Activated T-helper 1 cell treated with anti-CD3 and anti-CD28 coated beads, Interleukin-12 subunit alpha, Interleukin-12 subunit beta, Interleukin-2, Interleukin-4 antibody, amounts not matched to agents 30 ng/mL and 10 ng/mL and 1 ng/mL, durations not matched to agents 14 hours and 24 hours and 36 hours (primary cell): ENCODE results near the gene SNAI3. TPM values are rescaled to one million over a fixed set of nuclear protein-coding genes. Genes with fewer than 3 reads are reported as not detected.

Experiments
- DNase-seq: peaks from one replicate; pipeline ENCODE4 v3.0.0; 2021; ENCODE audit warnings: low spot score
- H3K27ac Mint-ChIP-seq: one replicate; pipeline ENCODE4 v1.8.0; 2021; ENCODE audit warnings: mild to moderate bottlenecking, mixed read lengths
- H3K27me3 Mint-ChIP-seq: one replicate; pipeline ENCODE4 v1.8.0; 2022; ENCODE audit warnings: mild to moderate bottlenecking, moderate library complexity, mixed read lengths; ENCODE audit not compliant: insufficient read depth
- H3K36me3 Mint-ChIP-seq: one replicate; pipeline ENCODE4 v1.8.0; 2021; ENCODE audit warnings: low read depth, mixed read lengths
- H3K4me1 Mint-ChIP-seq: one replicate; pipeline ENCODE4 v1.8.0; 2021; ENCODE audit warnings: low read depth, mixed read lengths
- H3K4me3 Mint-ChIP-seq: one replicate; pipeline ENCODE4 v1.8.0; 2021; ENCODE audit warnings: mild to moderate bottlenecking, moderate library complexity, mixed read lengths
- H3K9me3 Mint-ChIP-seq: one replicate; pipeline ENCODE4 v1.8.0; 2021; ENCODE audit warnings: mixed read lengths
- intact Hi-C: fragments of 100-400 bp; cut with micrococcal nuclease; formaldehyde crosslinking; loops from one replicate; pipeline ENCODE4 v1.15.1; 2024
- total RNA-seq: library from RNA; stranded (reverse); gene quantifications from 2 replicates; pipeline ENCODE4 v1.2.3, GENCODE V29; 2022

SNAI3 gene
- total RNA-seq, 1 donor from 2014 or later: 2.4 TPM

DNA sequence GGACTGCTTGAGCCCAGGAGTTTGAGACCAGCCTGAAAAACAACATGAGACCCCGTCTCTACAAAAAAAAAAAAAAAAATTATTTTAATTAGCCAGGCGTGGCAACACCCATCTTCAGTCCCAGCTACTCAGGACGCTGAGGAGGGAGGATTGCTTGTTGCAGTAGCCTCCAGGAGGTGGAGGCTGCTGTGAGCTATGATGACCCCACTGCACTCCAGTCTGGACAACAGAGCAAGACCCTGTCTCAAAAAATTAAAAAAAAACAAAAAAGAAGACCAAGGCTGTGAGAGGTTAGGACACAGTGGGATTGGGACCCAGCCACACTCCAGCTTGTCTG, 1.3 kb upstream of the SNAI3 start:
- intact Hi-C loops: no loop called here
- H3K4me1 Mint-ChIP-seq: peaks cover 46% of the 10 kb centered on the region

DNA sequence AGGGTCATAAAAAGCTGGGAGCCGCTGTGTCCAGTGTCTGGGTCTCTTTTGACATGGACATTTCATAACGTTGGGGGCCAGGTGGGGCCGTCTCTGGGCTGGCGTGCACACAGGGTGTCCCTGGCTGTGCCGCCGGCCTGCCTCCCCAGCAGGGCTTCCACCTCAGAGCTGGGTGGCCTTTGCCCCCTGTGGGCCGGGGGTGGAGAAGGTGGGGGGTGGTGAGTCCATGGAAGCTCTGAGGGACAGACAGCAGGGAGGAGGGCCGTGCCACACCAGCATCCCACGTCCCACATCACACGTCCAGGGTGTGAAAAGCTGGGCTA, 908 bp upstream of the SNAI3 start:
- Mint-ChIP-seq H3K4me3 (no peak overlapping the region), H3K4me1 (peaks cover 46% of the 10 kb centered on the region), H3K27ac (no peak overlapping the region), H3K36me3 (peaks cover 1% of the 10 kb centered on the region), H3K27me3 (peaks cover 3% of the 10 kb centered on the region), H3K9me3 (no peaks in the 10 kb centered on the region)
- intact Hi-C loops: no loop called here
- DNase-seq: no peak

More for the DNA sequence above, 1.3 kb upstream of the SNAI3 start:
- Mint-ChIP-seq H3K9me3 (no peaks in the 10 kb centered on the region), H3K27ac (no peak overlapping the region), H3K27me3 (peaks cover 3% of the 10 kb centered on the region), H3K4me3 (no peak overlapping the region), H3K36me3 (peaks cover 1% of the 10 kb centered on the region)
- DNase-seq: no peak

- no peaks in the 10 kb centered on the region for H3K9me3 Mint-ChIP-seq
- H3K27ac Mint-ChIP-seq: no peak overlapping the region
- intact Hi-C loops: loop anchor here (1.0 kb wide), 3 partner anchors 15 to 35 kb away; partner anchors contain the start of genes CYBA and MVD
- no peak for DNase-seq
- H3K4me1 Mint-ChIP-seq: peaks cover 46% of the 10 kb centered on the region
- peaks cover 3% of the 10 kb centered on the region for H3K27me3 Mint-ChIP-seq
- peaks cover 1% of the 10 kb centered on the region for H3K36me3 Mint-ChIP-seq
- H3K4me3 Mint-ChIP-seq: peak overlapping the region; percentile 80
Observed at GRCh38 chr16:88686062-88686438, 257 bp downstream of the SNAI3 start.

- no peak overlapping the region for H3K27ac Mint-ChIP-seq
Observed at GRCh38 chr16:88685156-88686061, 898 bp downstream of the SNAI3 start.

DNA sequence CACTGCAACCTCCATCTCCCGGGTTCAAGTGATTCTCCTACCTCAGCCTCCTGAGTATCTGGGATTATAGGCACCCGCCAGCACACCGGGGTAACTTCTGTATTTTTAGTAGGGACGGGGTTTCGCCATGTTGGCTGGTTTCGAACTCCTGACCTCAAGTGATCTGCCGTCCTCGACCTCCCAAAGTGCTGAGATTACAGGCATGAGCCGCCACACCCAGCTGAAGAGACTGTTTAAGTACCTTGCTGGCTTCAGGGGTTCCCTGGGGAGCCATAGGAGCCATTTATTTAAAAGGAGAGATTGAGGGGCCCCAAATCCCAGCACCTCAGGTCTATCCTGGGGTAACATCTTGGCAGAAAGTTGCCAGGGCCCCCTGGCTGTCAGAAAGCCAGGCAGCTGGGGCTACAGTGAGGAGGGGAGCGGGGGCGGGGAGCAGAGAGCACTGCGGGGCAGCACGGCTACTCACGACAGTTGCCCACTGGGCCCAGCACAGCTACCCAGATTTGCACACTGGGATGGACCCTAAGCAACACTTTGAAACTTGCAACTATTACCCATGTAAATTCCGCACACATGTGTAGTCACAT, 1.6 kb downstream of the SNAI3 start:
- Mint-ChIP-seq H3K4me3 (peak overlapping the region; percentile 80), H3K27ac (no peak overlapping the region), H3K9me3 (no peaks in the 10 kb centered on the region), H3K4me1 (peaks cover 38% of the 10 kb centered on the region), H3K27me3 (peaks cover 3% of the 10 kb centered on the region), H3K36me3 (peaks cover 5% of the 10 kb centered on the region)
- no peak for DNase-seq
- intact Hi-C loops: no loop called here

More at GRCh38 chr16:88685156-88686061, 898 bp downstream of the SNAI3 start:
- no peaks in the 10 kb centered on the region for H3K9me3 Mint-ChIP-seq
- H3K27me3 Mint-ChIP-seq: peaks cover 3% of the 10 kb centered on the region
- H3K4me1 Mint-ChIP-seq: peaks cover 43% of the 10 kb centered on the region
- DNase-seq: no peak
- H3K36me3 Mint-ChIP-seq: peaks cover 5% of the 10 kb centered on the region
- intact Hi-C loops: loop anchor here (1.0 kb wide), 3 partner anchors 16 to 34 kb away; partner anchors contain the start of genes CYBA and MVD
- H3K4me3 Mint-ChIP-seq: peak overlapping the region; percentile 80

DNA sequence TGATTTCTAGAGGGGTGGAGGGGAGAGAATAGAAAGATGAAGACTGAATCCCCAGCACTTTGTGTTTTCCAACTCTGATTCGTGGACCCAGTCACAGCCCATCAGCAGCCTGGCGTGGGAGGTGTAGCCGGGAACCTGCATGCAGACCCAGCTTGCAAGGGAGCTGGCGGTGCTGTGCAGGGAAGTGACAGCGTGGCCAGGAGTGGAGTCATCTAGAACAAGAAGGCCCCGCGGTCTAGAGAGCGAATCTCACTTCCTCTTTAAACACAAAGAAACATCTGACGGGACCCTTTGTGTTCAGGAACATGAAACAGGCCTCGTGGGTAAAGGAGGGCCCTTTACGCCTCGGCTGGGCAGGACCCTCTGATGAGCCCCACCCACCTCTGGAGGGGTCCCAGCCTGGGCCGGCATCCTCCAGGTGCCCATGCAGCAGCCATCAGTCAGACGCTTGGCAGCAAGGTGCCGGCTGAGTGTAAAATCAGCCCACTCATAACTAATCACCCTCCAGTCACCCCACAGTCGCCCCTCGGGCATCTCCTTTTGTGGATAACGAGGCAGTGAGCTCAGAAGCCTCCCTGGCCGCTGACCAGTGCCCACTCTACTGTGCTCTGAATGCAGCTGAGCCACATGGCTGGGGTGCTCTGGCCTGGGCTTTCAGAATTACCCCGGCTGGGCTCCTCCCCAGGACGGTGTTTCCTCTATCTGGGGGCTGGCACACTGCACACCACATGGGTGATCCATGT, 4.4 kb downstream of the SNAI3 start:
- Mint-ChIP-seq H3K9me3 (no peaks in the 10 kb centered on the region), H3K4me3 (peak overlapping the region; percentile 66), H3K36me3 (peaks cover 5% of the 10 kb centered on the region), H3K4me1 (peaks cover 33% of the 10 kb centered on the region), H3K27me3 (peaks cover 3% of the 10 kb centered on the region), H3K27ac (peak overlapping the region; percentile 89)
- intact Hi-C loops: loop anchor here (1.0 kb wide), 1 partner anchor 19 kb away; the partner anchor contains the start of gene MVD
- DNase-seq: peak; percentile 44

GRCh38 chr16:88681084-88681680, 5.1 kb downstream of the SNAI3 start:
- peak overlapping the region; percentile 66 for H3K4me3 Mint-ChIP-seq
- H3K27me3 Mint-ChIP-seq: peaks cover 3% of the 10 kb centered on the region
- peaks cover 5% of the 10 kb centered on the region for H3K36me3 Mint-ChIP-seq
- no peaks in the 10 kb centered on the region for H3K9me3 Mint-ChIP-seq
- peak overlapping the region; percentile 89 for H3K27ac Mint-ChIP-seq
- H3K4me1 Mint-ChIP-seq: peaks cover 33% of the 10 kb centered on the region
- DNase-seq: no peak
- intact Hi-C loops: loop anchor here (1.0 kb wide), 1 partner anchor 18 kb away; the partner anchor contains the start of gene MVD

- no peak for DNase-seq
- H3K4me3 Mint-ChIP-seq: no peak overlapping the region
- H3K4me1 Mint-ChIP-seq: peaks cover 33% of the 10 kb centered on the region
- no peak overlapping the region for H3K27ac Mint-ChIP-seq
- peaks cover 3% of the 10 kb centered on the region for H3K27me3 Mint-ChIP-seq
- intact Hi-C loops: loop anchor here (1.0 kb wide), 1 partner anchor 17 kb away; the partner anchor contains the start of gene MVD
- H3K36me3 Mint-ChIP-seq: peaks cover 8% of the 10 kb centered on the region
- no peaks in the 10 kb centered on the region for H3K9me3 Mint-ChIP-seq
Observed at GRCh38 chr16:88680554-88681083, 5.7 kb downstream of the SNAI3 start.

DNA sequence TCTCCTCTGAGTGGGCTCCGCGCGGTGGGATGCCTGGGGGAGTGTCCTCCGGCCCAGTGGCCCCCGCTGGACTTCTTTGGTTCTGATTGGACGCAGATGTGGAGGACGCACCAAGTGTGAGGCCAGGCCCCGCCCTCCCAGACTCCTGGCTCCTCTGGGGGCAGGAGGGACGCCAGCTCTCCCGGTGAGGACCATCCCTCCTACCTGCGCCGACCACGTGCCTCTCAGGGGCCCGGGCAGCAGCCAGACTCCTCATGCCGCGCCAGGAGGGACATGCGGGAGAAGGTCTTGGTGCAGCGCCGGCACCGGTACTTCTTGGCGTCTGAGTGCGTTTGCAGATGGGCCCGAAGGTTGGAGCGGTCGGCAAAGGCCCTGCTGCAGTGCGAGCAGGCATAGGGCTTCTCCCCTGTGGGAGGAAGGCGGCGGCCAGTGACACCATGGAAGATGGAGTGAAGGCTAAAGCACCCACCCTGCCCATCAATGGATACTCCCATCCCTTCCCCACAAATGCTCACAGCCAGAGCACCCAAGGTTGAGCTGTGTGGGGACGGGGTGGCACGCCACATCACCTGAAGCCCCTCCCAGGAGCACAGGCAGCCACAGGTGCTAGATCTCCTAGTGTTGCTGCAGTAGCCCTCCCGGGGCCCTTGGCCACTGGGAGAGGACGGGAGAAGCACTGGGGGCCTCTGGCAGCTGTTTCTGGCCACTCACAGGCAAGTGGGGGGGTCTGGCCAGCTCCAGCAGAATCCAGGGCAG, 7.9 kb downstream of the SNAI3 start:
- H3K9me3 Mint-ChIP-seq: no peaks in the 10 kb centered on the region
- H3K4me3 Mint-ChIP-seq: no peak overlapping the region
- intact Hi-C loops: no loop called here
- peaks cover 20% of the 10 kb centered on the region for H3K4me1 Mint-ChIP-seq
- H3K36me3 Mint-ChIP-seq: peaks cover 10% of the 10 kb centered on the region
- DNase-seq: no peak
- H3K27me3 Mint-ChIP-seq: no peaks in the 10 kb centered on the region
- H3K27ac Mint-ChIP-seq: no peak overlapping the region

- intact Hi-C loops: no loop called here
- Mint-ChIP-seq H3K4me1 (peaks cover 20% of the 10 kb centered on the region), H3K27ac (no peak overlapping the region), H3K4me3 (no peak overlapping the region), H3K36me3 (peaks cover 10% of the 10 kb centered on the region), H3K27me3 (no peaks in the 10 kb centered on the region), H3K9me3 (no peaks in the 10 kb centered on the region)
- no peak for DNase-seq
Observed at GRCh38 chr16:88677721-88678120, 8.6 kb downstream of the SNAI3 start.

DNA sequence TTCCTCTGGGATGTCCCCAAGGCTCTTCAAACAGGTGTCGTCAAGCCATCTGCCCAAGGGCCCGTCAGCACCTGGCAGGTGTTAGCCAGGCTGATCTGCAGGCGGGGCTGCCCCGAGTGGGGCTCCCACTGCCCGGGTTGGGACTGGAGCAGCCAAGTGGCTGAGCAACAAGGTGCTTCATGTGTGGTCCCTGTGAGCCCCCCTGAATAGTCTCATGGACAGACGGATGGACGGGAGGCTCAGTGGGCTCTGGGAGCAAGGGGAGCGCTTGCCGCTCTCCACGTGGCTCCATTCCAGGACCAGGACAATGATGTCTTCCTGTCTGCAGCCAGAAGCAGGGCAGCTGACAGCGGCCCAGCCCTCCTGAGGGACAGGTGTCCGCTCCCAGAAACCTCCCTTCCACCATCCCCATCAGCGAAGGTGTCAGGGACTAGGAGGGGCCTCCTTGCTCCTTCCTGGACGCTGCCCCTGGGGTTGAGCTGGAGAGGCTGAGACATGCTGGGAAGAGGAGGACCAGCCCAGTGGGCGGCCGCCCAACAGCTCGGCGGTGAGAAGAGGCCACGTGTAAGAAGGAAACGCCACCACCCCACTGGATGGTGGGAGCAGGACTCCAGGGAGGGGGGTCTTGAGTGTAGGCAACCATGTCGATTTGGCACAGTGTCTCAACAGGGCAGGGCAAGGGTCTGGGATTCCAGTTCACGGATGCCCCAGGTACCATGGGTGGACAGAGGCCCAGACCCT, 9.6 kb downstream of the SNAI3 start:
- Mint-ChIP-seq H3K4me3 (no peak overlapping the region), H3K27me3 (no peaks in the 10 kb centered on the region), H3K27ac (no peak overlapping the region), H3K4me1 (peaks cover 10% of the 10 kb centered on the region), H3K36me3 (peaks cover 10% of the 10 kb centered on the region), H3K9me3 (no peaks in the 10 kb centered on the region)
- intact Hi-C loops: no loop called here
- DNase-seq: no peak
